ENCODE results near the gene ZNF415. TPM values are rescaled to one million over a fixed set of nuclear protein-coding genes. Genes with fewer than 3 reads are reported as not detected.
A peak's percentile ranks its signal among the peaks of the same experiment; 100 is the strongest.
"Not testable (repeated sequence)": the region's sequence is repeated elsewhere in the genome, so short reads cannot be mapped to it uniquely, and the experiment has no call there.

The ZNF415 gene
- total RNA-seq, 1 experiment from 2014 or later, result not detected

DNA sequence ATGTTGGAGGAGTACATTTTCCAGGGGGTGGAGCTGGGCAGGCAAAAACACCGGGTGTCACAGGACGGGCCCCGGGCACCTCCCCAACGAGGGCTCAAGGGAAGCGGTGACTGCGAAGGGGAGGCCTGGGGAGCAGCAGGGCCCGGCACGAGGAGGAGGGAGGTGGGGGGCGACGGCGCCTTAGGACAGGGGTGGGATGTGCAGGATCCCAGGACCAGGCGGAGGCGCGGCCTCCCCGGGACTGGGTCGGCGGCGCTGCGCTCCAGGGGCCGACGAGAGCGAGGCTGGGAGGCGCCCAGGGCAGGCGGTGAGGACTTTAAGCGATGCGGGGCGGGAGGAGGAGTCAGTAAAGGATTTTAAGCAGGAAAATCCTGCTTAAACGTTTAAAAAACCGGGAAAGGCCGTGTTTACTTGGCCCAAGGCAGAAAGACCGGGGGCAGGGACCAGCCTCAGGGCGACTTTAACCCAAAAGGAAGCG lies 29.9 kb downstream of the ZNF415 start:
- peaks cover 11% of the 10 kb centered on the region for H3K36me3 Mint-ChIP-seq (ENCODE audit: insufficient read depth, unreplicated experiment)
- peaks cover 13% of the 10 kb centered on the region for H3K4me1 Mint-ChIP-seq (ENCODE audit: insufficient read depth, unreplicated experiment)
- peaks cover 2% of the 10 kb centered on the region for H3K9me3 Mint-ChIP-seq (ENCODE audit: unreplicated experiment)
- ChIA-PET POLR2A (interaction anchor here (0.6 to 1.9 kb wide), 16 partner anchors 16 to 367 kb away, joined by 3 to 10 read pairs (median 4); partner anchors contain the start of genes ZNF761, ZNF765 and ZNF816), CTCF (no interaction called here)
- peak; percentile 22 for DNase-seq (ENCODE audit: unreplicated experiment)
- intact Hi-C loops (cut with micrococcal nuclease), result loop anchor here (5.0 to 10.0 kb wide), 2 partner anchors 140 to 178 kb away; partner anchors contain the start of genes ZNF816 and ZNF888
- H3K27ac Mint-ChIP-seq (ENCODE audit: low read depth, unreplicated experiment), result peak overlapping the region; percentile 84
- TF ChIP-seq, protein P1, sequence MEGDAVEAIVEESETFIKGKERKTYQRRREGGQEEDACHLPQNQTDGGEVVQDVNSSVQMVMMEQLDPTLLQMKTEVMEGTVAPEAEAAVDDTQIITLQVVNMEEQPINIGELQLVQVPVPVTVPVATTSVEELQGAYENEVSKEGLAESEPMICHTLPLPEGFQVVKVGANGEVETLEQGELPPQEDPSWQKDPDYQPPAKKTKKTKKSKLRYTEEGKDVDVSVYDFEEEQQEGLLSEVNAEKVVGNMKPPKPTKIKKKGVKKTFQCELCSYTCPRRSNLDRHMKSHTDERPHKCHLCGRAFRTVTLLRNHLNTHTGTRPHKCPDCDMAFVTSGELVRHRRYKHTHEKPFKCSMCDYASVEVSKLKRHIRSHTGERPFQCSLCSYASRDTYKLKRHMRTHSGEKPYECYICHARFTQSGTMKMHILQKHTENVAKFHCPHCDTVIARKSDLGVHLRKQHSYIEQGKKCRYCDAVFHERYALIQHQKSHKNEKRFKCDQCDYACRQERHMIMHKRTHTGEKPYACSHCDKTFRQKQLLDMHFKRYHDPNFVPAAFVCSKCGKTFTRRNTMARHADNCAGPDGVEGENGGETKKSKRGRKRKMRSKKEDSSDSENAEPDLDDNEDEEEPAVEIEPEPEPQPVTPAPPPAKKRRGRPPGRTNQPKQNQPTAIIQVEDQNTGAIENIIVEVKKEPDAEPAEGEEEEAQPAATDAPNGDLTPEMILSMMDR (IDR thresholded peaks at IDR 0.05; ENCODE audit: unreplicated experiment), result no peak
- H3K4me3 Mint-ChIP-seq (ENCODE audit: unreplicated experiment), result peak overlapping the region; percentile 81
- TSS peak; percentile 59 for BruUV-seq (replicated peaks)
- H3K27me3 Mint-ChIP-seq (ENCODE audit: insufficient read depth, unreplicated experiment), result no peaks in the 10 kb centered on the region

DNA sequence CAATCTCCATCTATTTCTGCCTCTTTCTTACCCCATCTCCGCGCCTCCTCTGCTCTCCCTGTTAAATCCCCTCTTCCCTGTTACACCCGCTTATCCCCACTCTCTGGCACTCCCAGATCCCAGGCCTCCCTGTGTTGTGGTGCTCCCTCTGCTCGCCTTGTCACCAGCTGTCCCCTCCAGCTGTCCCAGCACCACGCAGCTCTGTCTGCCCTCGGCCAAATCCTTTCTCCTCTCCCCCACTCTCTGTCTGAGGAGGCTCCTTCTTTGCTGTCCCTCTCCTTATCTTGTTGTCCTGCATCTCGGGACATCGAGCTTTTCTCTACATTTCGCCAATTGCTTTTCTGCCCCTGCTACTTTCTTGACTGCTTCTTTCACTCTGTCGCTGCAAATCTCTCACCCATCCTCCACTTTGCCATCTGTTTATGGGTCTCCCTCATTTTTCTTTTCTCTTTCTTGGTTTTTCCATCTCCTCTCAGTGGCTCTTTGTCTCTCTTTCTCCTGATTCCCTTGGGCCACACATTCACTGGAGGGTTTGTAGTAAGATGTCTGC lies 30.4 kb downstream of the ZNF415 start:
- no peak for DNase-seq (ENCODE audit: unreplicated experiment)
- Mint-ChIP-seq H3K4me1 (ENCODE audit: insufficient read depth, unreplicated experiment) (peaks cover 13% of the 10 kb centered on the region), H3K4me3 (ENCODE audit: unreplicated experiment) (peak overlapping the region; percentile 81), H3K27me3 (ENCODE audit: insufficient read depth, unreplicated experiment) (no peaks in the 10 kb centered on the region), H3K9me3 (ENCODE audit: unreplicated experiment) (peaks cover 7% of the 10 kb centered on the region), H3K27ac (ENCODE audit: low read depth, unreplicated experiment) (peak overlapping the region; percentile 84), H3K36me3 (ENCODE audit: insufficient read depth, unreplicated experiment) (peaks cover 15% of the 10 kb centered on the region)
- BruUV-seq (replicated peaks), result no TSS peak
- ChIA-PET POLR2A (interaction anchor here (0.6 to 1.9 kb wide), 19 partner anchors 16 to 367 kb away, joined by 3 to 10 read pairs (median 4); partner anchors contain the start of genes ZNF761, ZNF765 and ZNF816), CTCF (interaction anchor here (0.7 kb wide), 1 partner anchor 47 kb away, joined by 3 read pairs; no protein-coding TSS in a partner anchor)
- TF ChIP-seq, protein P1 (IDR thresholded peaks at IDR 0.05; ENCODE audit: unreplicated experiment), result no peak
- intact Hi-C loops (cut with micrococcal nuclease), result loop anchor here (5.0 to 10.0 kb wide), 2 partner anchors 140 to 177 kb away; partner anchors contain the start of genes ZNF816 and ZNF888

- DNase-seq (ENCODE audit: unreplicated experiment), result no peak
- Mint-ChIP-seq H3K4me3 (ENCODE audit: unreplicated experiment) (peak overlapping the region; percentile 81), H3K9me3 (ENCODE audit: unreplicated experiment) (peaks cover 9% of the 10 kb centered on the region), H3K36me3 (ENCODE audit: insufficient read depth, unreplicated experiment) (peaks cover 18% of the 10 kb centered on the region), H3K27me3 (ENCODE audit: insufficient read depth, unreplicated experiment) (no peaks in the 10 kb centered on the region), H3K27ac (ENCODE audit: low read depth, unreplicated experiment) (peak overlapping the region; percentile 84), H3K4me1 (ENCODE audit: insufficient read depth, unreplicated experiment) (peaks cover 13% of the 10 kb centered on the region)
- CTCF ChIA-PET, result interaction anchor here (0.7 kb wide), 1 partner anchor 46 kb away, joined by 3 read pairs; no protein-coding TSS in a partner anchor
- BruUV-seq (replicated peaks), result no TSS peak
- POLR2A ChIA-PET, result interaction anchor here (0.6 to 1.9 kb wide), 10 partner anchors 19 to 366 kb away, joined by 3 to 10 read pairs (median 4); partner anchors contain the start of genes ZNF765 and ZNF816
- TF ChIP-seq, protein P1 (IDR thresholded peaks at IDR 0.05; ENCODE audit: unreplicated experiment), result no peak
- intact Hi-C loops (cut with micrococcal nuclease), result loop anchor here (5.0 to 10.0 kb wide), 2 partner anchors 139 to 177 kb away; partner anchors contain the start of genes ZNF816 and ZNF888
Measured at GRCh38 chr19:53101518-53101917, 31.2 kb downstream of the ZNF415 start.

DNA sequence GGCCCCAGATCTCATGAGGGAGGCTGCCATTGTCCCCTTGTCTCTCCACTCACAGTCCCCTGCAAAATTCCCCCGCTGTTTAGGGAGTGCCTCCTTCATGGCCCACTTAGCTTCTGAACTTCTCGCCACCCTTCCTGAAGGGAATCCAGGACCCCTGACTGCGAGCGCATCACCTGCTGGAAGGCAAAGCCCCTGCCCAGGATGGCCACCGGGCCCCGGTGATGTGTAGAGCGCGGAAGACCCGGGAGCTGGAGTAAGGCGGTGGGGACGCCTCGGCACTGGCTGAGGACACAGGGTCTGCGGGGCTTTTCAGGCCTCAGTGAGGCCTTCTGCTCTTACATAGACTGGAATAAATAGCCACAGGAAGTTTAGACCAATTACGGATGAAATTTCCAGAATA lies 34.1 kb downstream of the ZNF415 start:
- POLR2A ChIA-PET, result not testable (repeated sequence)

DNA sequence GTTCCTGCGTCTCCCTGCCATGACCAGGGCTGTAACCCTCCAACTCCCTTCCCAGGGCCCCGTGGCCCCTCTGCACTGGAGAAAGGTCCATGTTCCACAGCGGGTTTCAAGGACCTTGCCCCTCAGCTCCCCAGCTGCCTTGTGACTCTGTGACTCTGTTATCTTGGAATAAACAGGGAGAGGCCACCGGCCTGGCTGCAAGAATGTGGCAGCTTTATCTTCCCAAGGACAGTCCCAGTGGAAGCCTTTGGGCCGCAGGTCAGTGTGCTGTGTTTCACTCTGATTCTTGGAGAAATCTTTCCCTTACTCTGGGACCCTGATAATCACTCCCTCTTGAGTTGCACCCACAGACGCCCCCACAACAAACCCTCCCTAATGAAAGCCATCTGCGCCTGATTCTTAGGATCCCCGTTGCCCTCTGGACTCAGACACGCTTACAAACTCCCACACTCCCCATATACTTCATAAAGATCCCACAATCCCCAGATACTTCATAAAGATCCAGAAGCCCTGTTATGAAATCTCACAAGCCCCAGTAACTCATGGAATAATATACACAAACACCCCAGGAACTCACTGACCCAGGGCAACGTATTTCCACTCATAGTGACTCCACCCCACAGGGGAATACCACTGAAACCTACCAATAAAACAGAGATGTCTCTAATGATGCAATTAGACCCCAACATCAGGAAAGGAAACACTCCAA lies 35.6 kb downstream of the ZNF415 start:
- H3K4me3 Mint-ChIP-seq (ENCODE audit: unreplicated experiment); POLR2A ChIA-PET; H3K4me1 Mint-ChIP-seq (ENCODE audit: insufficient read depth, unreplicated experiment); CTCF ChIA-PET; DNase-seq (ENCODE audit: unreplicated experiment); H3K27me3 Mint-ChIP-seq (ENCODE audit: insufficient read depth, unreplicated experiment); BruUV-seq (replicated peaks); H3K9me3 Mint-ChIP-seq (ENCODE audit: unreplicated experiment); intact Hi-C loops (cut with micrococcal nuclease); H3K27ac Mint-ChIP-seq (ENCODE audit: low read depth, unreplicated experiment): not testable (repeated sequence)
- H3K36me3 Mint-ChIP-seq (ENCODE audit: insufficient read depth, unreplicated experiment), result peaks cover 47% of the 10 kb centered on the region

More for the DNA sequence above, 34.1 kb downstream of the ZNF415 start:
- BruUV-seq (replicated peaks); H3K9me3 Mint-ChIP-seq (ENCODE audit: unreplicated experiment); CTCF ChIA-PET; H3K27ac Mint-ChIP-seq (ENCODE audit: low read depth, unreplicated experiment); H3K27me3 Mint-ChIP-seq (ENCODE audit: insufficient read depth, unreplicated experiment); DNase-seq (ENCODE audit: unreplicated experiment); intact Hi-C loops (cut with micrococcal nuclease); H3K4me3 Mint-ChIP-seq (ENCODE audit: unreplicated experiment): not testable (repeated sequence)
- Mint-ChIP-seq H3K36me3 (ENCODE audit: insufficient read depth, unreplicated experiment) (peaks cover 37% of the 10 kb centered on the region), H3K4me1 (ENCODE audit: insufficient read depth, unreplicated experiment) (peaks cover 13% of the 10 kb centered on the region)

- BruUV-seq (replicated peaks); H3K27ac Mint-ChIP-seq (ENCODE audit: low read depth, unreplicated experiment); intact Hi-C loops (cut with micrococcal nuclease); H3K9me3 Mint-ChIP-seq (ENCODE audit: unreplicated experiment); H3K4me3 Mint-ChIP-seq (ENCODE audit: unreplicated experiment); H3K27me3 Mint-ChIP-seq (ENCODE audit: insufficient read depth, unreplicated experiment); H3K4me1 Mint-ChIP-seq (ENCODE audit: insufficient read depth, unreplicated experiment); POLR2A ChIA-PET; DNase-seq (ENCODE audit: unreplicated experiment); CTCF ChIA-PET: not testable (repeated sequence)
- peaks cover 53% of the 10 kb centered on the region for H3K36me3 Mint-ChIP-seq (ENCODE audit: insufficient read depth, unreplicated experiment)
Measured at GRCh38 chr19:53096579-53096978, 36.1 kb downstream of the ZNF415 start.
